Measurements from ENCODE around the gene DHRSX.
"Not testable (repeated sequence)": the region's sequence is repeated elsewhere in the genome, so short reads cannot be mapped to it uniquely, and the experiment has no call there.

DHRSX gene

DNA sequence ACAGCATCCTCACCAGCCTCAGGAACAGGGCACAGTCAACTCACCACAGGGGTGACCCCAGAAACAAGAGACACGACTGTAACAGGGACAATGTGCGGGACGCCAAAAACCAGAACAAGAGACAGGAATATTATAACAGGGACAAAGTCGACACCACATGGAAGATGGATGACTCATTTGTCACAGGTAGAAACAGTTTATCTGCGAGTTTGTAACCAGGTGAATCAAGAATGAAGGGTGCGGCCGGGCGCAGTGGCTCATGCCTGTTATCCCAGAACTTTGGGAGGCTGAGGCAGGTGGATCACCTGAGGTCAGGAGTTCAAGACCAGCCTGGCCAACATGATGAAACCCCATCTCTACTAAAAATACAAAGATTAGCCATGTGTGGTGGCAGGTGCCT is 44.7 kb downstream of the DHRSX start:
- not testable (repeated sequence) for DNase-seq (ENCODE audit: low read depth)

DNA sequence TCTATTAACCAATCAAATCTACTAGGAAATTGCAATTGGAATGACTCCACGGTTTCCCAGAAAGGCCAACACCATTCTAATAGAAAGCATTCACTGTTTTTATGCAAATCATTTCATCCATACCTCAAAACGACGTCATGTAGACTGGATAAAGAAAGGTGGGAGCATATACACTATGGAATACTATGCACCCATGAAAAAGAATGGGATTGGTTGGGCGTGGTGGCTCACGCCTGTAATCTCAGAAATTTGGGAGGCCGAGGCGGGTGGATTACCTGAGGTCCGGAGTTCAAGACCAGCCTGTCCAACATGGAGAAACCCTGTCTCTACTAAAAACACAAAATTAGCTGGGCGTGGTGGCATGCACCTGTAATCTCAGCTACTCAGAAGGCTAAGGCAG is 46.2 kb downstream of the DHRSX start:
- not testable (repeated sequence) for DNase-seq (ENCODE audit: low read depth)

DNA sequence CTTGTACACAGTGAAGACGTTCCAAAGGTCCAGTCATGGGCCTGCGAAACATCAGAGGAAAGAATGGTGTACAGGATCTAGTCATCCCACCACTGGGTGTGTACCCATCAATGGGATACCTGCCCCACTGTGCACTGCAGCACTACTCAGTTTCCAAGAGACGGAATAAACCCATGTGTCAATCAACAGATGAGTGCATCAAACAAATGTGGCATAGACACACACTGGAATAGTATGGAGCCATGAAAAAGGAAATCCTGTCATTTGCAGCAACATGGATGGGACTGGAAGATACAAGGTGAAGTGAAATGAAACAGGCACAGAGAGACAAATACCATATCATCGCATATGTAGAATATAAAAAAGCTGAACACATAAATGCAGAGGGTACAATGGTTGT is 48.0 kb downstream of the DHRSX start:
- no peak for DNase-seq (ENCODE audit: low read depth)

DNA sequence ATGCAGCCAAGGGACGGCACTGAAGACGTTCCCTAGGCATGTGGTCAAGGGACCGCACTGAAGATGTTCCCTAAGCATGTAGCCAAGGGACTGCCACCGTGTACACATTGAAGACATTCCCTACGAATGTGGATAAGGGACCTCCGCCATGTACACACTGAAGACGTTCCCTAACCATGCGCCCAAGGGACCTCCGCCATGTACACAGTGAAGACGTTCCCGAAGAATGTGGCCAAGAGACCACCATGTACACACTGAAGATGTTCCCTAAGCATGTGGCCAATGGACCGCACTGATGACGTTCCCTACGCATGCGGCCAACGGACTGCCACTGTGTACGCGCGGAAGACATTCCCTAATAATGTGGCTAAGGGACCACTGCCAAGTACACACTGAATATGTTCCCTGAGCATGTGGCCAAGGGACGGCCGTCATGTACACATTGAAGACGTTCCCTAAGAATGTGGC is 48.4 kb downstream of the DHRSX start:
- no peak for DNase-seq (ENCODE audit: low read depth)

GRCh38 chrX:2451501-2452316 is 49.1 kb downstream of the DHRSX start:
- no peak for DNase-seq (ENCODE audit: low read depth)

DNA sequence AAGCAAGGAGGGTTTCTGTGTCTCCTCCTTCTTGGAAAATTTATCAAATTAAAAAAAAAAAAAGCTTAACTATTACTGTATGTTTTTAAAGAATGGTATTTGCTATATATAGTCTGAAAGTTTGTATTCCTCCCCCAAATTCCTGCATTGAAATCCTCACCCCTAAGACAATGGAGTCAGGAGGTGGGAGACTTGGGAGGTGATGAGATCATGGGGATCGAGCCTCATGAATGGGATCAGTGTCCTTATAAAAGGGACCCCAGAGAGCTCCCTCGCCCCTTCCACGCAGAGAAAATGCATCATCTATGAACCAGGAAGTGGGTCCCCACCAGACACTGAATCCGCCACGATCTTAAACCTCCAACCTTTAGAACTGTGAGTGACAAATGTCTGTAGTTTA is 50.1 kb downstream of the DHRSX start:
- no peak for DNase-seq (ENCODE audit: low read depth)

GRCh38 chrX:2449135-2449886 is 51.5 kb downstream of the DHRSX start:
- DNase-seq (ENCODE audit: low read depth) = no peak

DNA sequence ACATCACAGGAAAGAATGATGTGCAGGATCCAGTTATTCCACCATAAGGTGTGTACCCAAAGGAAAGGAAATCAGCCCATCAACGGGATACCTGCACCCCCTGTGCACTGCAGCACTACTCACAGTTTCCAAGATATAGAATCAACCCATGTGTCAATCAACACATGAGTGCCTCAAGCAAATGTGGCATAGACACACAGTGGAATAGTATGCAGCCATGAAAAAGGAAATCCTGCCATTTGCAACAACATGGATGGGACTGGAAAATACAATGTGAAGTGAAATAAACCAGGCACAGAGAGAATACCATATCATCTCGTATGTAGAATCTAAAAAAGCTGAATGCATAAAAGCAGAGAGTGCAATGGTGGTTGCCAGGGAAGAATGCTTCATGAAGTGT is 53.3 kb downstream of the DHRSX start:
- no peak for DNase-seq (ENCODE audit: low read depth)

DNA sequence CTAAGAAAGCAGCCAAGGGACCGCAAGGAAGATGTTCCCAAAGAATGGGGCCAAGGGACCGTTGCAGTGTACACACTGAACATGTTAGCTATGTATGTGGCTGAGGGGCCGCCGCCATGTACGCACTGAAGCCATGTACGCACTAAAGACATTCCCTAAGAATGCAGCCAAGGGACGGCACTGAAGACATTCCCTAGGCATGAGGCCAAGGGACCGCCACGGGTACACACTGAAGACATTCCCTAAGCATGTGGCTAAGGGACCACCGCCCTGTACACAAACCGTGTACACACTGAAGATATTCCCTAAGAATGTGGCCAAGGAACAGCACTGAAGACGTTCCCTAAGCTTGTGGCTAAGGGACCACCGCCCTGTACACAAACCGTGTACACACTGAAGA is 54.0 kb downstream of the DHRSX start:
- DNase-seq (ENCODE audit: low read depth) = no peak

GRCh38 chrX:2445662-2446623 is 54.8 kb downstream of the DHRSX start:
- no peak for DNase-seq (ENCODE audit: low read depth)

DNA sequence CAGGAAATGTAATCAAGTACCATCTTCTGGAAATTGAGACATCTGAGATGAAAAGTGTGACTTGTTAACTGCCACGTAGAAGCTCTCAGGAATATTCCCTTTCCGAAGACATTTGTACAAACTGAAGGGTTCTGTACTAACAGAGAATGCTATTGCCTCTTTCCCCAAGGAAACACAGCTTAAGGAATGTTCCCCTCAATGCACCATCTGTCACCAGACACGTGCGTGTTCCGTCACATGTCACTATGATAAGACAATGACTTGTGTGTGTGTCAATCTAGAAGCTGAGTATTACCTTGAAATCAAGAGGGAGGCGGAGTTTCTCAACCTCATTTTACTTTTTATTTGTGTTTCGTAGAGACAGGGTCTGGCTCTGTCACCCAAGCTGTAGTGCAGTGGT is 58.1 kb downstream of the DHRSX start:
- DNase-seq (ENCODE audit: low read depth) = no peak

DNA sequence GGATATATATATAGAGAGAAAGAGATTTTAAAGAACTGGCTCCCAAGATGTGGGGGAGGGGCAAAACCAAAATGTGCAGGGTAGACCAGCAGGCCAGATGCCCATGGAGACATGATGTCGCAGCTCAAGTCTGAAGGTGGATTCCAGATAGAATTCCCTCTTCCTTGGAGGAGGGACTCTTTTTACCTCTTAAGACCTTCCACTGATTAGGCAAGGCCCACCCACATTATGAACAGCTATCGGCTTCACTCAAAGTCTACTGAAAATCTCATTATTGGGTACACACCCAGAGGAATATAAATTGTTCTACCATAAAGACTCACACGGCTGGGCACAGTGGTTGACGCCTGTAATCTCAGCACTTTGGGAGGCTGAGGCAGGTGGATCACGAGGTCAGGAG is 59.3 kb downstream of the DHRSX start:
- DNase-seq (ENCODE audit: low read depth) = no peak

DNA sequence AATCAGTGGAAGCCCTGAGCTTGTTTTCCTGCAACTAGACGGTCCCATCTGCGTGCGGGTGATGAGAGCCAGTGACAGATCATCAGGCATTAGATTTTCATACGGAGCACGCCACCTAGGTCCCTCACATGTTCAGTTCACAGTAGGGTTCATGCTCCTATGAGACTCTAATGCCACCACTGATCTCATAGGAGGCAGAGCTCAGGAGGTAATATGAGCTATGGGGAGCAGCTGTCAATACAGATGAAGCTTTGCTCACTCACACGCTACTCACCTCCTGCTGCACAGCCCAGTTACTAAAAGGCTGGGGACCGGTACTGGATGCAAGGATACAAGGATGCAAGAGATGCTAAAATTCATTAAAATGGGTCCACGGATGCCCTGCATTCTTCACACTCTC is 61.2 kb downstream of the DHRSX start:
- no peak for DNase-seq (ENCODE audit: low read depth)

DNA sequence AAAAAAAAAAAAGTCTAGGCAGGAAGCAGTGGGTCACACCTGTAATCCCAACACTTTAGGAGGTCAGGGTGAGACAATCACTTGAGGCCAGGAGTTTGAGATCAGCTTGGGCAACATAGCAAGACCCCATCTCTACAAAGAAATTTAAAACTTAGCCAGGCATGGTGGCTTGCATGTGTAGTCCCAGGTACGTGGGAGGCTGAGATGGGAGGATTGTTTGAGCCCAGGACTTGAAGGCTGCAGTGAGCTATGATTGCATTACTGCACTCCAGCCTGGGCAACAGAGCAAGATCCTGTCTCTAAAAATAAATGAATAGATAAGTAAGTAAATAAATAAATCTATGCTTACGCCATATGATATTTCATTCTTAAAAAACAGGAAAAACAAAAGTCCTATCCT is 65.3 kb downstream of the DHRSX start:
- no peak for DNase-seq (ENCODE audit: low read depth)

DNA sequence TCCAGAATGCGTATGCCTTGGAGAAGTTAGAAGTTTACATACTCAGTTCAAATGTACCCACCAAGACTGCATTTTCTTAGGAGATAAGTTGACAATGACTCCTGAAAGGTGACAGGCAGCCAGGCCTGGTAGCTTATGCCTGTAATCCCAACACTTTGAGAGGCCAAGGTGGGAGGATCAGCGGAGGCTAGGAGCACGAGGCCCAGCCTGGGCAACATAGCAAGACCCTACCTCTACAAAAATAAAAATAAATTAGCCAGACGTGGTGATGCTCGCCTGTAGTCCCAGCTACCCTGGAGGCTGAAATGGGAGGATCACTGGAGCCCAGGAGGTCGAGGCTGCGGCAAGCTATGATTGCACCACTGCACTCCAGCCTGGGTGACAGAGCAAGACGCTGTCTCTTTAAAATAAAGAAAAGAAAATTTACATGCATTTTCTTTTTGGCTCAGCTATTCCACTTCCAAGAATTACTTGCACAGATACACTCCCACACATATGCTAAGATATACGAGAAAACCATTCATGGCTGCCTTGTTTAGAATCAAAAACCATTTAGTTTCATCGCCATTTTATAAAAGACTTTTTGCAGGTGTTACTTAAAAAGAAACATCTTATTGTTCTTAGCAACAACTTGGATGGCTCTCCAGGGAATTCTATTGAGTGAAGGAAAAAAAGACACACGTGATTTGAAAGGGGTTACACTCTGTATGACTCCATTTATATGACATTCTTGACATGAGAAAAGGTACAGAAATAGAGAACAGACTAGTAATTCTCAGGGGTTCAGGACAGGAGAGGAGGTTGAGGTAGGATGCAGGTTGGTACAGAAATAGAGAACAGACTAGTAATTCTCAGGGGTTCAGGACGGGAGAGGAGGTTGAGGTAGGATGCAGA is 66.3 kb downstream of the DHRSX start:
- DNase-seq (ENCODE audit: low read depth) = no peak

DNA sequence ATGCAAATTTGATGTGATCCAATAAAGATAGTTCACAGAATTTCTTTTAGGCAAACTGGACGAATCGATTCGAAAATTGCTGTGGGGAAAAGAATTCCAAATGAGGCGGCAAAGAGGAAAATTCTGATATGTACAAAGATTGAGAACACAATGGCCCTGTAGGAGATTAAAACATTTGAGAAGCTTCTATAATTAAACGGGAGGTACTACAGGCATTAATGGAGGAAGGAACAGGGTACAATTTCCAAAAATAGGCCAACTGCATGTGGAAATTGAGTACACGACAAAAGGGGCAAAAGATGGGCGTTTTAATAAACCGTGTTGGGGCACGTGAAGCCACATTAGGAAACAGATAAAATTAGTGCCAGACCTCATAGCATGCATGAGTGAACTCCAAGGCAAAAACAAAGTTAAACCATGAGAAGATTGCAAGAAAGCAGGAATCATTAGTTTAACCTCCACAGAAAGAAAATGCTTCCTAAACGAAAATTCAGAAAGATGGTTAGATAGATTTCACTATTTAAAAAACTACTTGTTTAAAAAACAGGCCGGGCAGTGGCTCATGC is 68.4 kb downstream of the DHRSX start:
- DNase-seq (ENCODE audit: low read depth) = no peak

DNA sequence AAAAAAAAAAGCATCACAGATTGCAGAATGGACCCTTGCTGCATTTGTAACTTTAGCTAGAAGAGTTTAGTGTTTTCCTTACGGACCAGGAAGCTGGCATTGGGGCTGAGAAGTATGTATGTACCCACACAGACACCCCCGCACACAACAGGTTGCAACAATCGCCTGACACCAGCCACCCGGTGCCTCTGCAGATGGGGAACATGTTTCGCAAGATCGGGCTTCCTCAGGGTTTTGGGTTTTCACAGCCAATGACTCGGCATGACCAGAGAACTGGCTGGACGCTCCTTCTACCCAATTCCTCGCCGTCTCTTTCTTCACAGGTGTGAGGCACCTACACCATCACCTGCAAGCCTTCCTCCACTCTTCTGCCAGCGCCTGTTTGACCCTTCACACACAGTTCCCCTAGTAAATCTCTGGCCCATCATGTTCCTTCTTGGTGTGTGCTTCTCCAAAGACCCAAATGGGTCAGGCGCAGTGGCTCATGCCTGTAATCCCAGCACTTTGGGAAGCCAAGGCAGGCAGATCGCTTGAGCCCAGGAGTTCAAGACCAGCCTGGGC is 70.4 kb downstream of the DHRSX start:
- DNase-seq (ENCODE audit: low read depth) = no peak

DNA sequence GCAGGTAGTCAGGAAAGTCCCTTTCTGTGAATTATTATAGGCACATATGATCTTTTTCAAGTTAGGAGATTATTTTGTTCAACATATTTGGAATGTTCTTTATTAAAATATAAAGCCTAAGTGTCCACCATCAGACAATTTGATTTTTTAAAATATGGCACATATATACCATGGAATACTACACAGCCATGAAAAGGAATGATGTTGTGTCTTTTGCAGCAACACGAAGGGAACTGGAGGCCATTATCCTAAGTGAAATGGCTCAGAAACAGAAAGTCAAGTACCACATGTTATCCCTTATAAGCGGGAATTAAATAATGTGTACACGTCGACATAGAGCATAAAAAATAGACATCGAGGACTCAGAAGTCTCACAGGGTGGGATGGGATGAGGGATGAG is 73.0 kb downstream of the DHRSX start:
- no peak for DNase-seq (ENCODE audit: low read depth)

DNA sequence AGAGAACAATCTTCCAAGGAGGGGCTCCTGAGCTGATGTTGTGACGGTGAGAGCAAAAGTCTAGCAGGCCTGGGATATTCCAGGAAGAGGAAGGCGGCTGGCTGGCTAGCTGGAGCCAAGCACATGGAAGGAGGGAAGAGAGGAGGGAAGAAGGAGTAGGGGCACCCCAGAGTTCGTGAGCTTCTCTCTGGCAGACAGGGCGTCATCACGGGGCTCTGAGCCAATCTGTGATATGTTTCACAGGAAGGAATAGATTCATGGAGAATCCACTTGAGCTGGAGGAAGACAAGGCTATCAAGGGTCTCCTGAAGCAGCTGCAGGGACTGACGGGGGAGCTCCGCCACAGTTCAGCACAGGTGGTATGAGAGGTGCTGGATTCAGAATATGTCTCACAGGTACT is 73.6 kb downstream of the DHRSX start:
- DNase-seq (ENCODE audit: low read depth) = no peak

DNA sequence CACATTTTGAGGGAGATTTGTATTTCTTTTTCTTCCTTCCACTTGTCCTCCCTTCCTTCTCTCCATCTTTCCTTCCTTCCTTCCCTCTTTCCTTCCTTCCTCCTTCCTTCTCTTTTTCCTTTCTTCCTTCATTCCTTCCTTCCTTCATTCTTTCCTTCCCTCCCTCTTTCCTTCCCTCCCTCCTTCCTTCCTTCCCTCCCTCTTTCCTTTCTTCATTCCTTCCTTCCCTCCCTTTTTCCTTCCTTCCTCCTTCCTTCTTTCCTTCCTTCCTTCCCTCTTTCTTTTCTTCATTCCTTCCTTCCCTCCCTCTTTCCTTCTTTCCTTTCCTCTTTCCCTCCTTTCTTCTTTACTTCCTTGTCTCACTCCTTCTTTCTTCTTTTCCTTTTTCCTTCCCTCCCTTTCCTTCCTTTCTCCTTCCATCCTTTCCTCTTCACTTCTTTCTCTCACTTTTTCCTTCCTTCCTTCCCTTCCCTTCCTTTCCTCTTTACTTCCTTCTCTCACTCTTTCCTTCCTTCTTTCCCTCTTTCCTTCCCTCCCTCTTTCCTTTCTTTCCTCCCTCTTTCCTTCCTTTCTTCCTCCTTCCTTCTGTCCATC is 74.4 kb downstream of the DHRSX start:
- DNase-seq (ENCODE audit: low read depth) = no peak
